ENCODE results near the gene FXYD6.

DNA sequence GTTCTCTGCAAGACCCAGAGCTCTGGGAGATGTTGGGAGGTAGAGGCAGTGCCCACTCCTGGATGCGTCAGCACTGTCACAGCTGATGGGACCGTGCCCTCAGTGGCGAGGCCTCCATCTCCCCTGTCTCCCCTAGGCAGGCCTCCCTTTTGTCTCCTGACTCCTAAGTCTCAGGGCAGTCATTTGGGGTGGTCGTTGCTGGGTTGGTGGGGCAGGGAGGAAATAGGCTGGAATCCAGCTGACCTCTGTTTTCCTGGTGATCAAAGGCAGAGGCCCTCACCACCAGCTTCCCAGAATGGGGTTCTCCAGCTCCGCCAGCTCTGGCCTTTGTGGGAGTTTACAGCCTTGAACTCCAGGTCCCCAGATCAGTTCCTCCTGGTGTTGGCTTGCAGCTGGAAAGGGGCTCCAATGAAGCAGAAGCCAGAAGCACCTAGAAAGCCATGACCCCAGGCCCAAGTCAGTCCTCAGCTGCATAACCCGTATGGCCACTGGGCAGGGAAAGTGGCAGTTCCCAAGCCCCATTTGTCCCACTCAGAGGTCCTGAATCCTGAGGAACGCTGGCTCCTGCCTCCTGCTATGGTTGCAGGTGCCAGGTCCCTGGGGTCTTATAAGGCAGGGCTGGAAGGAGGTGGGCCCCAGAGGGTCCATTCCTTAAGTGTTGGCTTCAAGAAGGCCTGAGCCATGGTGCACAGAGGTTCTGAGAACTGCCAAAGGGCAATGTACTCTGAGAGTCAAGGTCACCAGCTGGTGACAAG is 44.6 kb downstream of the FXYD6 start:
- TF ChIP-seq CTCF (conservative IDR thresholded peaks at IDR 0.05; ENCODE audit: low read length) (no peak), EZH2phosphoT487 (IDR thresholded peaks at IDR 0.05; ENCODE audit: borderline replicate concordance, low read depth, low read length) (no peak)

Measured in OCI-LY7 (cell line).